Measurements from ENCODE around the gene MRPS18C.
A peak's percentile ranks its signal among the peaks of the same experiment; 100 is the strongest.

Gene MRPS18C

DNA sequence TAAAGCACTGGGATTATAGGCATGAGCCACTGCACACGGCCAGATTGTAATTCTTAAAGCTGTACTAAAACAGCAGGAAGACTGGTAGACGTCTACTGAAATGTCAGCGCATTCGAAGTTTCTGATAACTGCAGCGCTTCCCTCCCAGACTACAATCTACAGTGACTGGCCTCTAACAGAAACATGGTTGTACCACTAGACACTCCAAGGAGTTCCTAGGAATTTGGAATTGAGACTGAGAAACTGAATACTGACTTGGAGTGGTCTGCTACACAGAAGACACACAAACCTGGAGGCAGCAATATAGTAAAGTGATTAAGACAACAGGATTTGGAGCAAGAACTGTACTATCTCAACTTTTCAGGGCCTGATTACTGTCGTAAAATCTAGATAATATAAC is 1.2 kb upstream of the MRPS18C start:
- Histone ChIP-seq H3K27me3 (replicated peaks) (no peaks in the 10 kb centered on the region), H3K36me3 (replicated peaks) (peaks cover 5% of the 10 kb centered on the region), H3K4me3 (ENCODE audit: low read depth, low read length) (peak overlapping the region; percentile 93), H3K27ac (peak overlapping the region; percentile 91)
- DNase-seq: peak; percentile 8
- in situ Hi-C loops (cut with HindIII; ENCODE audit: low pct_ligation_motif_present, low sequenced_read_pairs): no loop called here
- TF ChIP-seq, protein P1, sequence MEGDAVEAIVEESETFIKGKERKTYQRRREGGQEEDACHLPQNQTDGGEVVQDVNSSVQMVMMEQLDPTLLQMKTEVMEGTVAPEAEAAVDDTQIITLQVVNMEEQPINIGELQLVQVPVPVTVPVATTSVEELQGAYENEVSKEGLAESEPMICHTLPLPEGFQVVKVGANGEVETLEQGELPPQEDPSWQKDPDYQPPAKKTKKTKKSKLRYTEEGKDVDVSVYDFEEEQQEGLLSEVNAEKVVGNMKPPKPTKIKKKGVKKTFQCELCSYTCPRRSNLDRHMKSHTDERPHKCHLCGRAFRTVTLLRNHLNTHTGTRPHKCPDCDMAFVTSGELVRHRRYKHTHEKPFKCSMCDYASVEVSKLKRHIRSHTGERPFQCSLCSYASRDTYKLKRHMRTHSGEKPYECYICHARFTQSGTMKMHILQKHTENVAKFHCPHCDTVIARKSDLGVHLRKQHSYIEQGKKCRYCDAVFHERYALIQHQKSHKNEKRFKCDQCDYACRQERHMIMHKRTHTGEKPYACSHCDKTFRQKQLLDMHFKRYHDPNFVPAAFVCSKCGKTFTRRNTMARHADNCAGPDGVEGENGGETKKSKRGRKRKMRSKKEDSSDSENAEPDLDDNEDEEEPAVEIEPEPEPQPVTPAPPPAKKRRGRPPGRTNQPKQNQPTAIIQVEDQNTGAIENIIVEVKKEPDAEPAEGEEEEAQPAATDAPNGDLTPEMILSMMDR (IDR thresholded peaks at IDR 0.05; ENCODE audit: low read depth, low read length, missing control alignments): no peak

DNA sequence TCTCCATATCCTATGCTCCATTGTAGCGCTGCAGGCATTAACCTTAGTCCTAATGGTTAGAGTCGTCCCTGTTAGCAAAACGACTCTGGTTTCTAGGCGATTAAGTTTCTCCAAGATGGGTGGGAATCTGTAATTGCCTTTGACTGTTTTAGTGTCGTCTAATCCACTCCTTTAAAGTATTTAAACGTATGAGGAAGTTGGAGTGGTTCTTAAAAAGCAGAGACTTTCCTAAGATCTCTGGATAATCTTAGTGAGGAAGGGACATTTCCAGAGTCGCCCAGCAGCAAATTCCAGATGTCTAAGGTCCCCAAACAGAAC is 285 bp downstream of the MRPS18C start:
- no peak for DNase-seq
- in situ Hi-C loops (cut with HindIII; ENCODE audit: low pct_ligation_motif_present, low sequenced_read_pairs): no loop called here
- TF ChIP-seq, protein P1 (IDR thresholded peaks at IDR 0.05; ENCODE audit: low read depth, low read length, missing control alignments): no peak
- Histone ChIP-seq H3K4me3 (ENCODE audit: low read depth, low read length) (peak overlapping the region; percentile 93), H3K27ac (peak overlapping the region; percentile 91), H3K27me3 (replicated peaks) (no peaks in the 10 kb centered on the region), H3K36me3 (replicated peaks) (peaks cover 8% of the 10 kb centered on the region)

DNA sequence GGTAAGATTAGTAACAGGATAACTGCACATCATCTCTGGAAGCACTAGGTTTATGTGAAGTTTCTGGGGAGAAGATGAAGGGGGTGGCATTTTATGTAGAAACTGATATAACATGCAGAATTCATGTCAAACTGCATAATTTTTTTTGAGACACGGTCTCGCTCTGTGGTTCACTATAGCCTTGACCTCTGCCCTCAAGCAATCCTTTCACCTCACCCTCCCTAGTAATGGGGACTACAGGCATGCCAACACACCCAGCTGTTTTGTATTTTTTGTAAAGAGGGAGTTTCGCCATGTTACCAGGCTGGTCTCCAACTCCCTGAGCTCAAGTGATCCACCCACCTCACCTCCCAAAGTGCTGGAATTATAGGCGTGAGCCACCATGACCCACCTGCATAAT is 17.6 kb downstream of the MRPS18C start:
- TF ChIP-seq, protein P1 (IDR thresholded peaks at IDR 0.05; ENCODE audit: low read depth, low read length, missing control alignments): no peak
- no peak for DNase-seq
- H3K27ac ChIP-seq: no peak overlapping the region
- in situ Hi-C loops (cut with HindIII; ENCODE audit: low pct_ligation_motif_present, low sequenced_read_pairs): no loop called here
- no peaks in the 10 kb centered on the region for H3K27me3 ChIP-seq (replicated peaks)
- peaks cover 2% of the 10 kb centered on the region for H3K36me3 ChIP-seq (replicated peaks)
- H3K4me3 ChIP-seq (ENCODE audit: low read depth, low read length): no peak overlapping the region

DNA sequence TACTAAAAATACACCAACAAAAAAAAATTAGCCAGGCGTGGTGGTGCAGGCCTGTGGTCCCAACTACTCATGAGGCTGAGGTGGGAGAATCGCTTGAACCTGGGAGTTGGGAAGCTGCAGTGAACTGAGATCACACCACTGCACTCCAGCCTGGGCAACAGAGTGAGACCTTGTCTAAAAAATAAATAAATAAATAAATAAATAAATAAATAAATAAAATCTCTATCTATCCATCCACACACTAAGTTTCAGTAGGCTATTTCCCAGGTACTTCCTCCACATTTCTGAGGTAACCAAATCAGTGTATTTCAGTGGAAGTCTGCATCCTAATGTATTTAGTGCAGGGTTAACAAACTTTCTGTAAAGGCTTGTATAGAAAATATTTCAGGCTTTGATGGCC is 18.1 kb downstream of the MRPS18C start:
- in situ Hi-C loops (cut with HindIII; ENCODE audit: low pct_ligation_motif_present, low sequenced_read_pairs): no loop called here
- no peak overlapping the region for H3K4me3 ChIP-seq (ENCODE audit: low read depth, low read length)
- H3K27ac ChIP-seq: no peak overlapping the region
- peaks cover 2% of the 10 kb centered on the region for H3K36me3 ChIP-seq (replicated peaks)
- TF ChIP-seq, protein P1 (IDR thresholded peaks at IDR 0.05; ENCODE audit: low read depth, low read length, missing control alignments): no peak
- H3K27me3 ChIP-seq (replicated peaks): no peaks in the 10 kb centered on the region
- DNase-seq: no peak

DNA sequence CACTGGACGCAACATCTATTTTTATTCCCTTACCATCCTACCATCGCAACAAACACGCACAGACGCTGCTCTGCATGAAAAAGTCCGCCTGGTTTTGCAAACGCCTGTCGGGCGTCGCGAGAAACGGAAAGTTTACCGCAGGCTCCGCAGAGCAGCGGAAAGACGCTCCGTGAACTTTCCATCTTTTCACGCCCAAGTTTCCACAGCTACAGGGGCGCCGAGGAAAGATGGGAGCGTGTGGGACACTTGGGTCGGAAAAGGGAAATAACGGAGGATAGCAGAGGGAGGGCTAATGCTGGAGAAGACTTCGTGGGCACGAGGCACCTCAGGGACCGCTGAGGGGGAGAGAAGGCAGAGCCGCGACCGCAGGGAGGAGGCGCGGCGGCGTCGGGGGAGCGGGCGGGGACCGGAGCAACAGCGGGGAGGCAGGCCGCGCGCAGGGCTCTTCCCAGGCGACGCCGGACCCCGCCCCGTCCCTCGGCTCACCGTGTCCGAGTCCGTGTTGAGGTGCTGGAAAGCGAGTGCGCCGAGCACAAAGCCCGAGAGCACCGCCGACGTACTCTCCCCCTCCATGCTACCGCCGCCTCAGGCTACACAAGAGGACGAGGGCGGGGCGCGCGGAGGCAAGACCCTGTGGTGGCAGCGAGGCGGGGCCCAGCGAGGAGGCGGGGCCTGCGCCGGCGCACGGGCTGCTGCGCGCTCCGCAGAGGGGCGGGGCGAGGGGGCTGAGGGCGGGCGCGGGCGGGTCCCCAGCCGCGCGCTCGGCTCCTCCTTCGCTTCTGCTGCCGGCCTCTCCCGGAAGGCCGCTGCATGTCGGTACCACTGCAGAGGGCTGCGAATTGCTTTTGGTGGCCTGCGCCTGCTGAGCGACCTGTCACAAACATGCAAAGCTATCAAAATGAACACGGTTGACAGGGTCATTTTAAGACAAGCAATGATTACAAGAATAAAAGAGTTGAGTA is 28.9 kb downstream of the MRPS18C start, which contains the start of gene ABRAXAS1:
ABRAXAS1 (minus strand) TSS at position 601 of the 962 bp plus-strand sequence; CDS start at position 573, 28 bp downstream.
- Histone ChIP-seq H3K36me3 (replicated peaks) (no peaks in the 10 kb centered on the region), H3K4me3 (ENCODE audit: low read depth, low read length) (peak within 1 kb of the TSS; percentile 81)
- in situ Hi-C loops (cut with HindIII; ENCODE audit: low pct_ligation_motif_present, low sequenced_read_pairs): no loop called here

More for the DNA sequence above, 28.9 kb downstream of the MRPS18C start, which contains the start of gene ABRAXAS1:
- peak; percentile 88 for DNase-seq
- TF ChIP-seq, protein P1 (IDR thresholded peaks at IDR 0.05; ENCODE audit: low read depth, low read length, missing control alignments): no peak
- Histone ChIP-seq H3K27ac (peak within 1 kb of the TSS; percentile 88), H3K27me3 (replicated peaks) (no peaks in the 10 kb centered on the region)

Data from brain microvascular endothelial cell (primary cell).